HG02973 (cell line): ENCODE results near the gene F9.

Experiments used
- ATAC-seq: cut with Tn5 transposase; IDR thresholded peaks from one replicate; pipeline ENCODE4 v1.9.1; 2021; ENCODE audit warnings: moderate library complexity; ENCODE audit not compliant: unreplicated experiment

The F9 gene

DNA sequence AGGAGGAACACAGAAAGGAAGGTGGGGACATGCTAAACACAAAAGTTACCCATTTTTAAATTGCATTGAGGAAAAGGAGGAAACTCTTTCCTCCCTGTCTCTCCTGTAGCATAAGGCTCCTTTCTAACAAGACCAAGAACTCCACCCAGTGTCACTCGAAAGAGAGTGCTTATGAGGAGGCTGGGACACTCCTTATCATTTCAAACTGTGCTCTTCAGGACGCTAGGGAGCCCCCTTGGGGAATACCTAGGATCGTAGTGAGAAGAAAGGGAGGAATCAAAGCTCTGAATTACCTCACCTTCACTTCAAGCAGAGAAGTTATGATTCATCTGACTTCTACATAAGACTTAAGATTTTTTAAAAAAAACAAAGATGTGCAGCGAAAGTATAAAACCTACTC is 65.5 kb downstream of the F9 start:
- ATAC-seq, result no peak

DNA sequence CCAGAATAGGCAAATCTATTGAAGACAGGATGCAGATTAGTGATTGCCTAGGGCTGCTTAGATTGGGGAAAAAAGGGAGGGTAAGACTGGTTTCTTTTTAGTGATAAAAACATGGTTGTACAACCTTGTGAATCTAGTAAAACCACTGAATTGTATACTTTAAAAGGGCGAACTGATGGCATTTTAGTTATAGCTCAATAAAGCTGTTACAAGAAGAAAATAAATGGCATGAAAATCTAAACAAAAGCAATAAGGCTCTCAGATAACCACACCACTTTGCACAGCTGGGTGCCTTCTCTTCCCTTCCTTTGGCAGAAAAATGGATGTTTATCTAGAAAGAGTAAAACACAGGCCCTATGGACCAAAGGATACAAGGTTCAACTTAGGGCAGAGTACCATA is 69.6 kb downstream of the F9 start:
- no peak for ATAC-seq
